ENCODE data around the gene R3HDML. TPM values are rescaled to one million over a fixed set of nuclear protein-coding genes. Genes with fewer than 3 reads are reported as not detected.
A peak's percentile ranks its signal among the peaks of the same experiment; 100 is the strongest.
"Not testable (repeated sequence)": the region's sequence is repeated elsewhere in the genome, so short reads cannot be mapped to it uniquely, and the experiment has no call there.

Gene R3HDML, protein sequence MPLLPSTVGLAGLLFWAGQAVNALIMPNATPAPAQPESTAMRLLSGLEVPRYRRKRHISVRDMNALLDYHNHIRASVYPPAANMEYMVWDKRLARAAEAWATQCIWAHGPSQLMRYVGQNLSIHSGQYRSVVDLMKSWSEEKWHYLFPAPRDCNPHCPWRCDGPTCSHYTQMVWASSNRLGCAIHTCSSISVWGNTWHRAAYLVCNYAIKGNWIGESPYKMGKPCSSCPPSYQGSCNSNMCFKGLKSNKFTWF
- total RNA-seq: not detected
- long read RNA-seq: 0 reads

DNA sequence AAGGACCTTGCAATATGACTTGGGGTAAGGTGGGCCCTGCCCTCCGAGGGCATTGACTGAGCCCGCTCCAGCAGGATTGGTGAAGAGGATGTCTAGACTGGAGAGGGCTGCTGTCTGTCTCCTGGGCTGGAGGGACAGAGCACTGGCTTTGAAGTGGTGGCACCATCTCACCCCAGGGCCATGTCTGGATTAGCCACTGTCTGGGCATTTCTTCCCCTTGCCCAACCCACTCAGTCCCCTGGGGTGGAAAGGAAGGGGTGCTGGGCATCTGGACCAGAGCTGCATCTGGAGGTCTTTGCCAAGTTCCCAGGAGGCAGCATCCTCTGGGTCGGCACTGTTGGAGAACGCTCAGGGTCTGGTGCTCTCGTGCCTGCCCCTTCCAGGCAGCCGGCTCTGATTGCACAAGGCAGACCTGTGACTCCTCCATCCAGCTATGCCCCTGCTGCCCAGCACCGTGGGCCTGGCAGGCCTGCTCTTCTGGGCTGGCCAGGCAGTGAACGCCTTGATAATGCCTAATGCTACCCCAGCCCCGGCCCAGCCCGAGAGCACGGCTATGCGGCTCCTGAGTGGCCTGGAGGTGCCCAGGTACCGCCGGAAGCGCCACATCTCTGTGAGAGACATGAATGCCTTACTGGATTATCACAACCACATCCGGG is at the start of gene R3HDML:
R3HDML (plus strand) TSS at position 319 of the 656 bp plus-strand sequence; CDS start at position 434, 115 bp downstream.
- intact Hi-C loops (cut with DNase I): no loop called here
- DNase-seq (ENCODE audit: low spot score): no peak

DNA sequence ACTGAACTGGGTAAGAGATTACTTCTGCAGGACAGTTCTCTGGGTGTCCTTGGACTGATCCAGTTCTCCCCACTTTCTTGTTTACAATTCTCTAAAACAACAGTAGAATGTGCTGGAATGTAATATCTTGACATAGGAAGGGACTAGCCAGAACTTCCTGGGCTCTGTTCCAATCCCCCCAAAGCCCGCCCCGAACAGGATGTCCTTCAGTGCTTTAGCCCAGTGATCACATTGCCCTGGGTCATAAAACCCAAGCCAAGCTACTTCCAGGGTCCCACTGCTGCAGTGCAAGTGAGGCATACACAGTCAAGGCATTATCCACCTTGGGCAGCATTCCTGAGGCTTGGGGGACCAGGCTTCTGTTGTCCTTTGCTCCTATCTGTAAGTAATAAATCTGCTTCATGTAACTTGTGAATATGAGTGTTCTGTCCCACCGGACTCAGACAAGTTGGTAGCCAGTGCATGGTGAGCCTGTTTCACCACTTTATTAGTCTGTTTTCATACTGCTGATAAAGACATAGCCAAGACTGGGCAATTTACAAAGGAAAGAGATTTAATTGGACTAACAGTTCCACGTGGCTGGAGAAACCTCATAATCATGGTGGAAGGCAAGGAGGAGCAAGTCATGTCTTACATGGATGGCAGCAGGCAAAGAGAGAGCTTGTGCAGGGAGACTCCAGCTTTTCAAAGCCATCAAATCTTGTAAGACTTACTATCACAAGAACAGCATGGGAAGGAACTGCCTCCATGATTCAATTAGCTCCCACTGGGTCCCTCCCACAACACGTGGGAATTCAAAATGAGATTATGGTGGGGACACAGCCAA is 49.4 kb upstream of the R3HDML start:
- intact Hi-C loops (cut with DNase I): no loop called here
- DNase-seq (ENCODE audit: low spot score): no peak

DNA sequence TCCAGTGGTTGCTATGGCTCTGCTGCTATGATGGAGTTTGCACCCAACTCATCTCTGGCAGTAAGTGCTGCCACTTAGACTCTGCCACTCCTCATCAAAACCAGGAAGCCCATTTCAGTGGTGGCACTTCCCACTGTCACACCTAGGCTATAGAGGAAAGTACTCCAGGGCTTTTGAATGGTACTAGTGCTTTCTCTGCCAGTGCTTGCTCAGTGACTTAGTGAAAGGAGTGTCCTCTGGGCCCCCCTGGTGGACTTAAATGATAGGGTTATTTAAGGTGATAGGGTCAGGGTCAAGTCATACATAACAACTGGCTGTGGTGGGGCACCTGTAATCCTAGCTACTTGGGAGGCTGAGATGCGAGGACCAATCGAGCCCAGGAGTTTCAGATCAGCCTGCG is 48.6 kb upstream of the R3HDML start:
- DNase-seq (ENCODE audit: low spot score): no peak
- intact Hi-C loops (cut with DNase I): no loop called here

DNA sequence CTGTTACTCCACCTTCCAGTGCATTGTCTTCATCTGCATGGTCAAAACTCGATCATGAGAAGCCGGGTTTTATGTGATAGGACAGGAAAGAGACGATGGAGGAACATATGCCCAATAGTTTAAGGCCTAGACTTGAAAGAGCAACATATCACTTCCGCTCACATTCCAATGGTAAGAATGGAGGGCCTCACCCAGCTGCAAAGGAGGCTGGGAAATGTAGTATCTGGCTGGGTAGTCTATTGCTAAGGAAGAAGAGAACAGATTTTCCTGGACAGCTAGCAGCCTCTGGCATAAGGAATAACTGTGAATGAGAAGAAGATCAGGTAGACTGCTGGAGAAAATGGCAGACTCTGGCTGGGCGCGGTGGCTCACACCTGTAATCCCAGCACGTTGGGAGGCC is 45.1 kb upstream of the R3HDML start:
- DNase-seq (ENCODE audit: low spot score): no peak

DNA sequence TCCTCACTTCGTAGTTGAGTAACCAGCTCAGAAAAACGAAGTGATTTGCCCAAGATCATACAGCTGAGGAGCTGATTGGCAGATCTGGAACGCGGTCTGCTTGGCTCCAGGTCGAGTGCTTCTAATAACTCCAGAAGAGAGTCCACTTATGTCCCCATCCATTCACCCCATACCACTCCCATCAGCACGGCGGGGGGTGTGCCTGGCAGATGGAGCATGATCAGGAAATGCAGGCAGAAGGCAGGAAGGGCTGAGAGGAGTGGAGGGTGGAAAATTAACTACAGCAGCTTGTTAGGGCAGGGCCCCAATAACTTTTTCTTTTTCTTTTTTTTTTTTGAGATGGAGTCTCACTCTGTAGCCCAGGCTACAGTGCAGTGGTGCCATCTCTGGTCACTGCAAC is 40.8 kb upstream of the R3HDML start:
- no peak for DNase-seq (ENCODE audit: low spot score)

More for the DNA sequence above, 45.1 kb upstream of the R3HDML start:
- intact Hi-C loops (cut with DNase I): no loop called here

DNA sequence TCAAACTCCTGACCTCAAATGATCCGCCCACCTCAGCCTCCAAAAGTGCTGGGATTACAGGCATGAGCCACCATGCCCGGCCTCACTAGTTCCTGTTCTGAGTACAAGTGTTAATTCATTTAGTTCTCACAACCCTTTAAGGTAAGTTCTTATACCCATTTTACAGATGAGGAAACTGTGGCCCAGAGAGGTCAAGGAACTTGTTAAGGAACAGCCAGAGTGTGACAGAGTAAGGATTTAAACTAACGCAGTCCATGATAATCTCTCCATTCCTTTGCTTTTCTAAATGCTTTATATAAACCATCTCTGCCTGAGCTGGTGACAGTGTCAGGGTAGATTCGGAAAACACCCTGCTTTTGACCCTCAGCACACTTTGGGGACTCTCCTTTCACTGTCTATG is 39.1 kb upstream of the R3HDML start:
- no peak for DNase-seq (ENCODE audit: low spot score)
- intact Hi-C loops (cut with DNase I): no loop called here

More for the DNA sequence above, 40.8 kb upstream of the R3HDML start:
- intact Hi-C loops (cut with DNase I): no loop called here

DNA sequence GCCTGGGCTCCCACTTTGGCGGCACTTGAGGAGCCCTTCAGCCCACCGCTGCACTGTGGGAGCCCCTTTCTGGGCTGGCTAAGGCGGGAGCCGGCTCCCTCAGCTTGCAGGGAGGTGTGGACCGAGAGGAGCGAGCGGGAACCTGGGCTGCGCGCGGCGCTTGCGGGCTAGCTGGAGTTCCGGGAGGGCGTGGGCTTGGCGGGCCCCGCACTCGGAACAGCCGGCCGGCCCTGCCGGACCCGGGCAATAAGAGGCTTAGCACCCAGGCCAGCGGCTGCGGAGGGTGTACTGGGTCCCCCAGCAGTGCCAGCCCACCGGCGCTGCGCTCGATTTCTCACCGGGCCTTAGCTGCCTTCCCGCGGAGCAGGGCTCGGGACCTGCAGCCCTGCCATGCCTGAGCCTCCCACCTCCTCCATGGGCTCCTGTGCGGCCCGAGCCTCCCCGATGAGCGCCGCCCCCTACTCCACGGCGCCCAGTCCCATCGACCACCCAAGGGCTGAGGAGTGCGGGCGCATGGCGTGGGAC is 37.8 kb upstream of the R3HDML start:
- intact Hi-C loops (cut with DNase I); DNase-seq (ENCODE audit: low spot score): not testable (repeated sequence)

DNA sequence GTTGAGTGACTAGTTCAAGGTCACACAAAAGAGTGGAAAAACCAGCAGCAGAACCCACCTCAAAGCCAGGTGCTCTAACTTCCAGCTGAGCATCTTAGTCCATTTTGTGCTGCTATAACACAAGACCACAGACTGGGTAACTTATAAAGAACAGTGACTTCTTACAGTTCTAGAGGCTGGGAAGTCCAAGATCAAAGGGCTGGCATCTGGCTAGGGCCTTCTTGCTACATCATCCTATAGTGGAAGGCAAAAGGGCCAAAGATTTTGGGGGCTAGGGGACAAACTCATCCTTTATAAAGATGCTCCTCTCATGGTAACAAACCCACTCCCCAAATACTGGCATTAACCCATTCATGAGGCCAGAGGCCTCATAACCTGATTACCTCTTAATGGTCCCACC is 35.6 kb upstream of the R3HDML start:
- intact Hi-C loops (cut with DNase I): no loop called here

DNA sequence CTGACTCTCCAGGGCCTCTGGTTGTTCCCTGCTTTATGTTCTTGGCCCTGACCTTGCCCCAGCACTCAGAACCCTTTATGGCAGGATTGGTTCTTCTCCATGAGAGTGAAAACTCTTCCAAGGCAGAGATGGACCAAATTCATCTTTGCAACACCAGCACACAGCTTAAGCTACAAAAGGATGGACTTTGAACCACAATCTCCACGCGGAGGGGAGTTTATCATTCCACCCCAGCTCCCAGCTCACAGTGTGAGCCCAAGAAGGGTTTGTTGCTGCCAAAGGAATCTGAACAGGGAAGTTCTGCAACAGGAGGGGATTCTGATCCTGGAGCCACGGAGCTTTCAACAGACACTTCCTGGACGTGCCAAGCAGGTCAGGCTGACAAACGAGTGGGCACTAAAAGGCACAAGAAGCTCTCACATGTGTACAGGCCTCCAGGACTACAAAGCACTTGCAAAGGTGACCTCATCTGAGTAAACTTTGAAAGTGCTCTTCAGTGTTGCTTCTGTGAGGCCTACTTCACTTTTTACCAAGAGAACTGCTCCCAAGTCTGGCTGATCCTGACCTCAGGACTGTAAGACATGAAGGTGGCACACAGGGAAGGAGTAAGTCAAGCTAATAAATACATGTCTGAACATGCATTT is 34.7 kb upstream of the R3HDML start:
- no peak for DNase-seq (ENCODE audit: low spot score)

More for the DNA sequence above, 35.6 kb upstream of the R3HDML start:
- DNase-seq (ENCODE audit: low spot score): no peak

DNA sequence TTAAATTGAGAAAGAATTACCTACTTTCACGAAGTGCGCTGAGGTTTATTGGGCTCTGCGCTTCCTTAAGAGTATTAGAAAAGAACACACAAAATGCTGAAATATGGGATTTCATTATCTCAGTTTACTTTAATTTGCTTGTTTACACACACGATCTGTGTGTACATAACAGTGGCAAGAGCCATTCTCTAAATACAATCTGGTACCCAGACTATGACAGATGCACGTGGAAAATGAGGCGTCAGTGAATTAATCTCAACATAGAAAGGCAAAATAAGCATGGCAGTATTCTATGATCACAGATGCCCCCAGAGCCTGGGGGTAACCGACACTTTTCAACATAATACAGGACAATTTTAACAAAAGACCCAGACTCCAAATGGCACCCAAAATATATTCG is 34.1 kb upstream of the R3HDML start:
- DNase-seq (ENCODE audit: low spot score): no peak
- intact Hi-C loops (cut with DNase I): no loop called here

More for the DNA sequence above, 34.7 kb upstream of the R3HDML start:
- intact Hi-C loops (cut with DNase I): no loop called here

DNA sequence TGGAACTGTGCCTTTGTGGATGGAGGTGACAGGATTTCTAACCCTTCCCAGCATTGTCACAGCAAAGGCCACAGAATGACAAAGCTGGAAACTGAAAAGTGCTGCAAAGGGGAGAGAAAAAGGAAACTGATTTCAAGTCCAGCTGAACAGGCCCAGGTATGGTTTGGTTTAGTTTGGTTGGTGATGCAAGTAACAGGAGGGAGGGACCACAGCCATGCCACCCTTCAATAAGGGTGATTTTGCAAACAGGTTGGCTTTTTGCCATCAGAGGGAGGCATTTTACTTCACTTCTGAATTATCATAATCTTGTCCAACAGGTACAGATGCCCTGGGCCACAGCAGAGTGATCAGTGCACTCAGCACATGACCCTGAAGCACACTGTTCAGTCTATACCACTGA is 32.5 kb upstream of the R3HDML start:
- no peak for DNase-seq (ENCODE audit: low spot score)
- intact Hi-C loops (cut with DNase I): no loop called here

DNA sequence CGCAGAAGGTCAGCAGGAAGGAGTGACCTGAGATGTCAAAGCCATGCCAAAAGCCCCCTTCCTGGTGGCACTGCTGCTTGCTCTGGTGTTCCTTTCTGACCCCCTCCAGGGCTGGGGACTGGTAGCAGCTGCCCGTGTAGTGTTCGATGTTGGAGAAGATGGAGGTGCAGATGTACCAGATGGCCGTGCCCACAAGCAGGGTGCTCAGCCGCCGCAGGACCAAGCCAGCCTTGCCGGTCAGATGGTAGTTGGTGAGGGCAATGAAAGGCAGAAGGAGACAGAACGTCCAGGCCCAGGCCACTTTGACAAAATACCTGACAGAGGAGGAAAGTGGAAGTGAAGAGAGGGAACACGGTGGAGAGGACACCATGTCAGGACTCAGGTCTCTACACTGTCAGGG is 29.9 kb upstream of the R3HDML start:
- DNase-seq (ENCODE audit: low spot score): no peak
- intact Hi-C loops (cut with DNase I): no loop called here

DNA sequence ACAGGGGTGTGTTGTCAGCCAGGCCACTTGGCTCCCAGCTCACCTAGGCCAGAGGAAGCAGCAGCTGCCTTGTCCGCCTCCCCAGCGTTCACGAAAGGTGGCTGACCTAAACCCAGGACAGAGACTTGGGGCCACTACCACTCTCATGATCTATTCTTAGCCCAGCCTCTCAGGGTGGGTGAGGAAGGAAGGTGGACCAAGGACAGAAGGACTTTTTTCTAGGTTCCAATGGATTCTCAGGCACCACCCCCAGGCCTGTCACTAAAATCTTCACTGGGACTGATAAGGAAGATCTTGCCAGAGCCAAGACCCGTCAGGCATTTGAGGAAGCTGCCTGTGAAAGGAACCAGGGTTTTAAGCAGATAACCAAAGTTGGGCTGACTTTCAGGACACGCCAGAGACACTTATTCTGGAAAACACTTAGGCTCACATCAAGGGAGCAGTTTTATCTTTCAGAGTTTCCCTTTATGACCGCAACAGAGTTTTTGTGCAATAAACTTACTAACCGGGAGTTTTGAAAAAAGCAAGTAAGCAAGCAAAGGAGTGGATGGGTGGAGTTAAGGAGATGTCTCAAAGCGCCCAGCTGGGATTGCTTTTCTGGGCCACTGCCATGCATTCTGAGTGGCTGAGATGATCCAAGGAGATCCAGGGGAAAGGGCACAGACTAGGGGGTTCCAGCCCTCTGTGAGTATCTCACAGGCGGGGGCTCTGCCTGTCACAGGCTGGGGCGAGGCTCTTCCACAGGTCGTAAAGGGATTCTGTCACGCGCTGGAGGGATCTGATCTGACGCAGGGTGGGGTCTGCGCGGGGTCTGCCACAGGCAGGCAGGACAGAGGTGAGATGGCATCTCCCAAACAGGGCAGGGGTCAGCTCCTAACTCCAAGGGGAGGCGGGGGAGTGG is 26.8 kb upstream of the R3HDML start:
- intact Hi-C loops (cut with DNase I): loop anchor here (5.0 kb wide), 1 partner anchor 193 kb away; no protein-coding TSS in a partner anchor
- DNase-seq (ENCODE audit: low spot score): no peak

DNA sequence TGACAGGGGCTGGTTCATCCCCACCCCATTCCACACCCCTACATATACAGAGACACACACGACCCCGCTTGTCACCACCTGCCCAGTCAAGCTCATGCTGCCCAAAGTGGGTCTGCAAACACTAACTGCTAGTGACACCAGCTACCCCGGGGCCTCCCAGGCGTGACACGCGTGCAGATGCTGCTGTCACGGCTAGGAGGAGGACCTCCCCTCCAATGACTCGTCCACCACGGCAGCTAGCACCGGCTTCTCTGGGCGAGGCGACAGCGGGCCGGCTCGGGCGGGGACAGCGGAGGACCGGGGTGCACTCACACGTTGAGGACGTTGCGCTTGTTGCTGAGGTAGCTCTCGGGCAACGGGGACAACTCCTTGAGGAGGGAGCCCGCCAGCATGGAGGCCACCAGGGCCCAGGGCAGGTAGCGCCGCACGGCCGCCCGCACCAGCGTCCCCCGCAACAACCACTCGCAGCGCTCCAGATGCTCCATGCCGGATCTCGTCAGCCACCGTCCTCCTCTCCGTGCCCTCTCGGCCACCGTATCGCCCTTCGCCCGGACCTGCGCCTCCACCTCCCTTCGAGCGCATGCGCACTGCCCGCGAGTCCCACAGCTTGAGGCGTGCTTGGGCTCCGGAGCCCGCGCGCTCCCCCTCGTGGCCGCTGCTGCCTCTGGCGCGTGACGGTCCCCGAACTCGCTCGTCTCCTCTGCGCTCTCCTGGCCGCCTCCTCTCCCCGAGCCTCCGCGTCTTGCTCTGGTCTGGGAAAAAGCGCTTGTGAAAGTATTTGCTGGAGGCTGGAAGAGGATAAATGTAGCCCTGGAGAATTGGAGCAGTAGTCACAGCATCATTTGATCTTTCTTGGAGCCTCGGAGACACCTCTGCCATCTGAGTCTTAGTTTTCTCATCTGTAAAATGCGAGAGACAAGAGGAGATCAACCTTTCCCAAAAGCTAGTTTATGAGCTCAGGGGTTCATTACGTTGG is 25.9 kb upstream of the R3HDML start, which contains the start of gene FITM2:
FITM2 (minus strand) TSS at position 539 of the 976 bp plus-strand sequence; CDS start at position 485, 54 bp downstream.
- DNase-seq (ENCODE audit: low spot score): peak; percentile 99
- intact Hi-C loops (cut with DNase I): loop anchor here (1.0 to 5.0 kb wide), 2 partner anchors 94 to 194 kb away; no protein-coding TSS in a partner anchor

DNA sequence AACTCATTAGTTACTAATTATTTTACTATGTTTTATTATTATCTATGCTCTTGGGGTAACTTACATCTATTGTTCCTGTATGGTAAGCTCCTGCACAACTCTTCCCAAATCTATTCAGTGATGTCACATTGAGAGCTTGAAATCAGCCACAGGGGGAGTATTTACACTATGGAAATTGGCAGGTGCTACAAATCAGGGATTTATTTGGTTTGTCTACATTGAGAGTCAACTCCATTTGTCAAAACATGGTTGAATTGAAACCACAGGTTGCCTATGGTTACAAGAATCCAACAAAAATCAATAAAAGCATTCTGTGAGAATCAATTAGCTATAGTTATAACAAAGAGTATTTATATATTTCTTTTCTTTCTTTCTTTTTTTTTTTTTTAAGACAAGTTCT is 22.0 kb upstream of the R3HDML start:
- no peak for DNase-seq (ENCODE audit: low spot score)
- intact Hi-C loops (cut with DNase I): loop anchor here (5.0 kb wide), 1 partner anchor 198 kb away; no protein-coding TSS in a partner anchor

DNA sequence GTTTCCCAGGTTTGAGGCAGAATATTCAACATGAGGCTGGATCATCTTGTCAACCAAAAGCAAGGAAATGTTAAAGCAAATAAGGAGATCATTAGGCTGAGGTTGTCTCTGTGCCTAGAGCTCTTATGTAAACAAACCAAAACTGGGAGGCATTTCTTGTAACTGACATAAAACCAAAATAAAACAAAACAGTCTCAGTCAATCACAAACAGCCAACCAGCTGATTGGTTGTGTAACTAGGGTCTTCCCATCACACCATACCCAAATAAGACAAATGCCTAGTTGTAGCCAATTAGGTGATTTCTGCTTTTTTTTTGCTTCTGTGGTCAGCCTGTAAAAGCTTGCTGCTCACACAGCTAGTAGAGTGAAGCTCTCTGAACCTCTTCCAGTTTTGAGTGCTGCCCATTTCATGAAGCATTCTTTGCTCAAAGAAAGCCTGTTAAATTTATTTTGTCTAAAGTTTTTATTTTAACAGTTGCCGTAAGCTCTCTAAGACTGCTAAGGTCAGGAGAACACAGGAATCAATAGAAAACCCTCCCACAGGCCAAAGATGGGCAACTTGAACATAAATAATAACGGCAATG is 16.9 kb upstream of the R3HDML start:
- DNase-seq (ENCODE audit: low spot score): no peak
- intact Hi-C loops (cut with DNase I): no loop called here

DNA sequence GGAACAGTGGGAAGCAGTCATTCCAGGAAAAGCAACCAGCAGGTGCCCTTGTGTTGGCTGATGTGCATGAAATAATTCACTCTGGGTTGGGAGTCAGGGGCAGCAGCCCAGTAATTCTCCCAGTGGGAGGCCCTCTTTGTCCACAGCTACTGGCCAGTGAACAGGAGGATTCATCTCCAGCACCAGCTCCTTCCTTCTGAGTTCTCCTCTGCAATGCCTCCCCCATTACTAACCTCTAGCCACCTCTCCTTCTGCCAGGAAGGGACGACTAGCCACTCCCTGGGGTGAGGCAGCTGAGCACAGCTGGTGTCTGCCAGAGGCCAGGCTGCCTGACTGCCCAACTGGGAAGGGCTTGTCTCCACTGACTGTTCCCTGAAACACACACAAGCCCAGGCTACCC is 12.5 kb upstream of the R3HDML start:
- intact Hi-C loops (cut with DNase I): no loop called here
- no peak for DNase-seq (ENCODE audit: low spot score)

Measured in cardiac septum (tissue), 1 donor.